CD4-positive, alpha-beta memory T cell (primary cell): ENCODE measurements around the gene HSDL2. TPM values are rescaled to one million over a fixed set of nuclear protein-coding genes. Genes with fewer than 3 reads are reported as not detected.

Source experiments
- CTCF ChIA-PET: fragments of 350-600 bp; sonication (Branson Sonifier 250); formaldehyde crosslinking; loops from one replicate; lab custom pipeline; 2021; ENCODE audit warnings: inconsistent platforms; ENCODE audit not compliant: partially characterized antibody; lab: Charles Lee
- POLR2A ChIA-PET: fragments of 350-600 bp; sonication (Branson Sonifier 250); formaldehyde crosslinking; loops from one replicate; lab custom pipeline; 2021; ENCODE audit not compliant: partially characterized antibody; lab: Charles Lee
- DNase-seq, 5 donors: peaks; one replicate each; pipeline versions ENCODE4 v3.0.0 to v3.0.0-alpha.2; 2020 to 2022; ENCODE audit warnings: mixed read lengths in 1 of 5
- H3K27ac ChIP-seq: one replicate; pipeline ENCODE4 v1.7.0; 2013; ENCODE audit warnings: low read depth, low read length
- H3K27me3 ChIP-seq: 2 replicates; pipeline ENCODE4 v1.7.0; 2013; ENCODE audit warnings: mild to moderate bottlenecking, low read length, moderate library complexity; ENCODE audit not compliant: insufficient read depth
- H3K36me3 ChIP-seq: 2 replicates; pipeline ENCODE4 v1.7.0; 2013; ENCODE audit warnings: mild to moderate bottlenecking, low read length, moderate library complexity; ENCODE audit not compliant: insufficient read depth
- H3K4me1 ChIP-seq: 2 replicates; pipeline ENCODE4 v1.7.0; 2013; ENCODE audit warnings: mild to moderate bottlenecking, low read length, moderate library complexity; ENCODE audit not compliant: insufficient read depth
- H3K4me3 ChIP-seq, 2 donors: one replicate each; pipeline ENCODE4 v1.7.0; 2013; ENCODE audit warnings: low read length in 2 of 2, mild to moderate bottlenecking in 1 of 2
- H3K9me3 ChIP-seq, 2 donors: one replicate each; pipeline ENCODE4 v1.7.0; 2013; ENCODE audit warnings: low read length in 2 of 2, control low read depth in 1 of 2; ENCODE audit not compliant: control insufficient read depth in 1 of 2
- H3K27ac Mint-ChIP-seq, 7 donors: one replicate each; pipeline ENCODE4 v1.8.0; 2020 to 2021; ENCODE audit warnings: mixed read lengths in 7 of 7, mild to moderate bottlenecking in 6 of 7, inconsistent platforms in 3 of 7, moderate library complexity in 3 of 7
- H3K27me3 Mint-ChIP-seq, 2 donors: one replicate each; pipeline ENCODE4 v1.8.0; 2020 to 2021; ENCODE audit warnings: mixed read lengths in 2 of 2
- H3K36me3 Mint-ChIP-seq, 2 donors: one replicate each; pipeline ENCODE4 v1.8.0; 2020 to 2021; ENCODE audit warnings: mixed read lengths in 2 of 2, inconsistent platforms in 1 of 2, mild to moderate bottlenecking in 1 of 2
- H3K4me1 Mint-ChIP-seq, 4 donors: one replicate each; pipeline ENCODE4 v1.8.0; 2020 to 2021; ENCODE audit warnings: mixed read lengths in 4 of 4, mild to moderate bottlenecking in 1 of 4
- H3K4me3 Mint-ChIP-seq, 8 donors: one replicate each; pipeline ENCODE4 v1.8.0; 2020 to 2021; ENCODE audit warnings: mixed read lengths in 8 of 8, mild to moderate bottlenecking in 7 of 8, moderate library complexity in 6 of 8, inconsistent platforms in 3 of 8
- H3K9me3 Mint-ChIP-seq, 8 donors: one replicate each; pipeline ENCODE4 v1.8.0; 2020 to 2021; ENCODE audit warnings: mixed read lengths in 8 of 8, mild to moderate bottlenecking in 5 of 8, inconsistent platforms in 3 of 8, moderate library complexity in 1 of 8
- intact Hi-C: fragments of 100-400 bp; cut with micrococcal nuclease; formaldehyde crosslinking; loops from one replicate; pipeline ENCODE4 v1.15.1; 2023
- polyA plus RNA-seq, 2 donors: library from polyadenylated mRNA; unstranded; fragments of 300-500 nt; fragmentation: Illumina TruSeq; gene quantifications; one replicate each; pipeline ENCODE4 v1.2.3, GENCODE V29; 2021
- total RNA-seq, 2 experiments: library from RNA; stranded (reverse); gene quantifications; one replicate each; pipeline ENCODE4 v1.2.3, GENCODE V29; 2021

The HSDL2 gene
- total and polyA plus RNA-seq, 4 experiments from 2014 or later, result 12.4 to 21.7 (median 15.0) TPM

- peaks cover 0 to 2% (median 0%) of the 10 kb centered on the region in 4 donors for H3K4me1 Mint-ChIP-seq
- no peak overlapping the region for H3K27ac ChIP-seq
- H3K36me3 ChIP-seq, result no peaks in the 10 kb centered on the region
- ChIA-PET POLR2A (interaction anchor here (0.6 kb wide), 1 partner anchor 20 kb away, joined by 3 read pairs; no protein-coding TSS in a partner anchor), CTCF (interaction anchor here (0.5 to 1.8 kb wide), 3 partner anchors 17 to 411 kb away, joined by 3 to 4 read pairs (median 4); no protein-coding TSS in a partner anchor)
- H3K9me3 ChIP-seq, result no peaks in the 10 kb centered on the region
- intact Hi-C loops, result no loop called here
- peak overlapping the region in 2 of 7 donors; percentile 8 to 48 for H3K27ac Mint-ChIP-seq
- H3K4me3 ChIP-seq, result no peak overlapping the region
- H3K27me3 ChIP-seq, result no peaks in the 10 kb centered on the region
- no peaks in the 10 kb centered on the region for H3K9me3 Mint-ChIP-seq
- H3K36me3 Mint-ChIP-seq, result peaks cover 7 to 13% of the 10 kb centered on the region in 2 donors
- H3K27me3 Mint-ChIP-seq, result no peaks in the 10 kb centered on the region
- H3K4me1 ChIP-seq, result no peaks in the 10 kb centered on the region
- no peak overlapping the region for H3K4me3 Mint-ChIP-seq
- no peak for DNase-seq
Observed at GRCh38 chr9:112433499-112434392, 53.8 kb downstream of the HSDL2 start.

GRCh38 chr9:112434487-112434886 is 54.6 kb downstream of the HSDL2 start:
- DNase-seq, result no peak
- no peak overlapping the region for H3K27ac ChIP-seq
- CTCF ChIA-PET, result interaction anchor here (0.6 kb wide), 1 partner anchor 356 kb away, joined by 3 read pairs; no protein-coding TSS in a partner anchor
- no peaks in the 10 kb centered on the region for H3K9me3 ChIP-seq
- no peaks in the 10 kb centered on the region for H3K4me1 ChIP-seq
- Mint-ChIP-seq H3K9me3 (no peaks in the 10 kb centered on the region), H3K27ac (peak overlapping the region in 1 of 7 donors; percentile 23), H3K36me3 (peaks cover 7 to 13% of the 10 kb centered on the region in 2 donors), H3K4me1 (peaks cover 0 to 2% (median 0%) of the 10 kb centered on the region in 4 donors), H3K27me3 (no peaks in the 10 kb centered on the region), H3K4me3 (no peak overlapping the region)
- H3K4me3 ChIP-seq, result no peak overlapping the region
- POLR2A ChIA-PET, result no interaction called here
- H3K36me3 ChIP-seq, result no peaks in the 10 kb centered on the region
- intact Hi-C loops, result no loop called here
- no peaks in the 10 kb centered on the region for H3K27me3 ChIP-seq

- Histone ChIP-seq H3K4me3 (no peak overlapping the region), H3K9me3 (no peaks in the 10 kb centered on the region), H3K27me3 (no peaks in the 10 kb centered on the region), H3K4me1 (no peaks in the 10 kb centered on the region), H3K36me3 (no peaks in the 10 kb centered on the region), H3K27ac (no peak overlapping the region)
- CTCF ChIA-PET, result interaction anchor here (1.4 kb wide), 1 partner anchor 356 kb away, joined by 4 read pairs; no protein-coding TSS in a partner anchor
- no peaks in the 10 kb centered on the region for H3K27me3 Mint-ChIP-seq
- no peak for DNase-seq
- no peak overlapping the region for H3K4me3 Mint-ChIP-seq
- POLR2A ChIA-PET, result no interaction called here
- intact Hi-C loops, result no loop called here
- H3K36me3 Mint-ChIP-seq, result peaks cover 10 to 11% of the 10 kb centered on the region in 2 donors
- H3K27ac Mint-ChIP-seq, result no peak overlapping the region
- no peaks in the 10 kb centered on the region for H3K9me3 Mint-ChIP-seq
- no peaks in the 10 kb centered on the region for H3K4me1 Mint-ChIP-seq
Observed at GRCh38 chr9:112437406-112437805, 57.5 kb downstream of the HSDL2 start.

GRCh38 chr9:112439171-112439570 is 59.3 kb downstream of the HSDL2 start:
- no peak overlapping the region for H3K27ac Mint-ChIP-seq

GRCh38 chr9:112439825-112440224 is 59.9 kb downstream of the HSDL2 start:
- Mint-ChIP-seq H3K36me3 (peaks cover 6 to 11% of the 10 kb centered on the region in 2 donors), H3K27me3 (no peaks in the 10 kb centered on the region), H3K4me3 (no peak overlapping the region), H3K27ac (no peak overlapping the region), H3K4me1 (no peaks in the 10 kb centered on the region), H3K9me3 (no peaks in the 10 kb centered on the region)
- intact Hi-C loops, result no loop called here
- Histone ChIP-seq H3K4me3 (no peak overlapping the region), H3K9me3 (no peaks in the 10 kb centered on the region), H3K27me3 (no peaks in the 10 kb centered on the region), H3K36me3 (no peaks in the 10 kb centered on the region), H3K4me1 (no peaks in the 10 kb centered on the region), H3K27ac (no peak overlapping the region)
- POLR2A ChIA-PET, result no interaction called here
- CTCF ChIA-PET, result interaction anchor here (1.0 to 1.8 kb wide), 4 partner anchors 11 to 380 kb away, joined by 3 to 5 read pairs (median 3); no protein-coding TSS in a partner anchor
- no peak for DNase-seq

More at GRCh38 chr9:112439171-112439570, 59.3 kb downstream of the HSDL2 start:
- no peaks in the 10 kb centered on the region for H3K27me3 ChIP-seq
- Mint-ChIP-seq H3K9me3 (no peaks in the 10 kb centered on the region), H3K36me3 (peaks cover 6 to 11% of the 10 kb centered on the region in 2 donors), H3K4me1 (no peaks in the 10 kb centered on the region), H3K27me3 (no peaks in the 10 kb centered on the region), H3K4me3 (no peak overlapping the region)
- H3K27ac ChIP-seq, result no peak overlapping the region
- no peak overlapping the region for H3K4me3 ChIP-seq
- DNase-seq, result no peak
- intact Hi-C loops, result no loop called here
- POLR2A ChIA-PET, result no interaction called here
- H3K4me1 ChIP-seq, result no peaks in the 10 kb centered on the region
- H3K36me3 ChIP-seq, result no peaks in the 10 kb centered on the region
- CTCF ChIA-PET, result interaction anchor here (0.6 to 1.8 kb wide), 5 partner anchors 12 to 463 kb away, joined by 3 to 7 read pairs (median 3); no protein-coding TSS in a partner anchor
- H3K9me3 ChIP-seq, result no peaks in the 10 kb centered on the region

GRCh38 chr9:112443200-112443599 is 63.3 kb downstream of the HSDL2 start:
- H3K9me3 Mint-ChIP-seq, result no peaks in the 10 kb centered on the region
- intact Hi-C loops, result loop anchor here (1.0 to 2.0 kb wide), 3 partner anchors 44 to 274 kb away; partner anchors contain the start of gene KIAA1958
- Histone ChIP-seq H3K4me1 (no peaks in the 10 kb centered on the region), H3K9me3 (no peaks in the 10 kb centered on the region), H3K27ac (no peak overlapping the region), H3K36me3 (no peaks in the 10 kb centered on the region), H3K4me3 (no peak overlapping the region), H3K27me3 (no peaks in the 10 kb centered on the region)
- H3K4me3 Mint-ChIP-seq, result no peak overlapping the region
- H3K27me3 Mint-ChIP-seq, result no peaks in the 10 kb centered on the region
- DNase-seq, result peak in 4 of 5 donors; percentile 14 to 28 (median 24)
- H3K4me1 Mint-ChIP-seq, result peaks cover 0 to 2% (median 0%) of the 10 kb centered on the region in 4 donors
- ChIA-PET CTCF (interaction anchor here (0.6 to 4.5 kb wide), 17 partner anchors 15 to 459 kb away, joined by 3 to 44 read pairs (median 4); partner anchors contain the start of genes INIP and KIAA1958), POLR2A (interaction anchor here (1.0 kb wide), 2 partner anchors 63 to 275 kb away, joined by 4 read pairs; partner anchors contain the start of genes HSDL2 and INIP)
- peaks cover 8 to 10% of the 10 kb centered on the region in 2 donors for H3K36me3 Mint-ChIP-seq
- H3K27ac Mint-ChIP-seq, result no peak overlapping the region
